ENCODE results near the gene GCN1.

Gene GCN1

GRCh38 chr12:120098756-120099470 lies 95.6 kb downstream of the GCN1 start:
- DNase-seq (ENCODE audit: low read depth in 4 of 4, low spot score in 1 of 4): no peak

- no peak for DNase-seq (ENCODE audit: low read depth in 4 of 4, low spot score in 1 of 4)
These were observed 97.8 kb downstream of the GCN1 start for GRCh38 chr12:120096671-120097202.

GRCh38 chr12:120095736-120096135 lies 98.8 kb downstream of the GCN1 start:
- no peak for DNase-seq (ENCODE audit: low read depth in 4 of 4, low spot score in 1 of 4)

GRCh38 chr12:120095331-120095730 lies 99.2 kb downstream of the GCN1 start:
- no peak for DNase-seq (ENCODE audit: low read depth in 4 of 4, low spot score in 1 of 4)

GRCh38 chr12:120094485-120094884 lies 100.0 kb downstream of the GCN1 start:
- DNase-seq (ENCODE audit: low read depth in 4 of 4, low spot score in 1 of 4): no peak

- DNase-seq (ENCODE audit: low read depth in 4 of 4, low spot score in 1 of 4): no peak
These were observed 100.7 kb downstream of the GCN1 start for GRCh38 chr12:120093592-120094355.

- DNase-seq (ENCODE audit: low read depth in 4 of 4, low spot score in 1 of 4): no peak
These were observed 101.3 kb downstream of the GCN1 start for GRCh38 chr12:120093336-120093591.

GRCh38 chr12:120092551-120093335 lies 101.8 kb downstream of the GCN1 start:
- no peak for DNase-seq (ENCODE audit: low read depth in 4 of 4, low spot score in 1 of 4)

GRCh38 chr12:120091371-120092090 lies 103.0 kb downstream of the GCN1 start:
- no peak for DNase-seq (ENCODE audit: low read depth in 4 of 4, low spot score in 1 of 4)

- no peak for DNase-seq (ENCODE audit: low read depth in 4 of 4, low spot score in 1 of 4)
These were observed 103.8 kb downstream of the GCN1 start for GRCh38 chr12:120090626-120091295.

GRCh38 chr12:120090206-120090605 lies 104.3 kb downstream of the GCN1 start:
- no peak for DNase-seq (ENCODE audit: low read depth in 4 of 4, low spot score in 1 of 4)

- DNase-seq (ENCODE audit: low read depth in 4 of 4, low spot score in 1 of 4): no peak
These were observed 104.7 kb downstream of the GCN1 start for GRCh38 chr12:120089796-120090195.

GRCh38 chr12:120089105-120089504 lies 105.4 kb downstream of the GCN1 start:
- DNase-seq (ENCODE audit: low read depth in 4 of 4, low spot score in 1 of 4): no peak

- DNase-seq (ENCODE audit: low read depth in 4 of 4, low spot score in 1 of 4): peak; percentile 97 to 99 (median 98)
These were observed 107.5 kb downstream of the GCN1 start for GRCh38 chr12:120086801-120087621.

- no peak for DNase-seq (ENCODE audit: low read depth in 4 of 4, low spot score in 1 of 4)
These were observed 108.4 kb downstream of the GCN1 start for GRCh38 chr12:120085920-120086645.

- no peak for DNase-seq (ENCODE audit: low read depth in 4 of 4, low spot score in 1 of 4)
These were observed 112.9 kb downstream of the GCN1 start for GRCh38 chr12:120081641-120082040.

GRCh38 chr12:120079411-120080400 lies 114.8 kb downstream of the GCN1 start:
- no peak for DNase-seq (ENCODE audit: low read depth in 4 of 4, low spot score in 1 of 4)

GRCh38 chr12:120078868-120079267 lies 115.6 kb downstream of the GCN1 start:
- no peak for DNase-seq (ENCODE audit: low read depth in 4 of 4, low spot score in 1 of 4)
